HepG2 (cell line): ENCODE results near the gene BSN. TPM values are rescaled to one million over a fixed set of nuclear protein-coding genes. Genes with fewer than 3 reads are reported as not detected.
A peak's percentile ranks its signal among the peaks of the same experiment; 100 is the strongest.

Experiments used
- ATAC-seq: fragments of 200-7000 bp; cut with Tn5 transposase; 3 replicates; pipeline ENCODE4 v1.9.1; 2020; ENCODE audit warnings: mild to moderate bottlenecking, moderate library complexity
- BruUV-seq: library from RNA; stranded (reverse); fragments of 400-500 nt; replicated peaks from 2 replicates; lab custom pipeline; 2021; lab: Mats Ljungman, UMichigan
- CTCF ChIA-PET: fragments of 300-600 bp; formaldehyde crosslinking; extraction: SDS; loops from one replicate; lab custom pipeline; 2021; ENCODE audit warnings: low total read pairs, inconsistent platforms, low intra/inter-chr PET ratio; lab: Yijun Ruan, JAX
- POLR2A ChIA-PET: fragments of 350-600 bp; sonication (Branson Sonifier 250); formaldehyde crosslinking; loops from one replicate; lab custom pipeline; 2020; ENCODE audit warnings: antibody characterized with exemption, inconsistent platforms; lab: Yijun Ruan, JAX
- DNase-seq: peaks from one replicate; pipeline ENCODE4 v3.0.0-alpha.2; 2015; ENCODE audit warnings: low spot score
- FAIRE-seq: peaks from 3 replicates; lab custom pipeline; 2011; peaks lifted over from hg19 to GRCh38; lab: Jason Lieb, UNC
- H2AFZ ChIP-seq: one replicate; pipeline ENCODE4 v1.6.1; 2011; ENCODE audit warnings: low read length, inconsistent platforms
- H3K27ac ChIP-seq: fragments of 300-600 bp; 3 replicates; pipeline ENCODE4 v1.8.0; 2011; ENCODE audit warnings: mixed run types, mild to moderate bottlenecking, mixed read lengths, low read length, inconsistent platforms; ENCODE audit not compliant: insufficient read depth; ENCODE audit errors: extremely low read length
- H3K27me3 ChIP-seq, 2 experiments: fragments of 200-600 bp in 1 of 2; 2 replicates in 1 of 2; 3 replicates in 1 of 2; pipeline versions ENCODE4 v1.6.0 to v1.8.0; 2011; ENCODE audit warnings: low read length in 2 of 2, mild to moderate bottlenecking in 2 of 2, moderate library complexity in 2 of 2, inconsistent platforms in 1 of 2; ENCODE audit not compliant: insufficient read depth in 2 of 2, control insufficient read depth in 1 of 2
- H3K36me3 ChIP-seq, 2 experiments: fragments of 200-600 bp in 1 of 2; replicated peaks in 1 of 2; 2 replicates in 1 of 2; 3 replicates in 1 of 2; pipeline versions ENCODE4 v1.5.1 to v1.8.0; 2011; ENCODE audit warnings: low read length in 2 of 2, inconsistent platforms in 1 of 2; ENCODE audit not compliant: insufficient read depth in 2 of 2, control insufficient read depth in 1 of 2
- H3K4me1 ChIP-seq: 2 replicates; pipeline ENCODE4 v1.5.1; 2012; ENCODE audit warnings: low read length, inconsistent platforms; ENCODE audit not compliant: insufficient read depth
- H3K4me2 ChIP-seq: 2 replicates; pipeline ENCODE4 v1.6.0; 2011; ENCODE audit warnings: low read depth, low read length, inconsistent platforms
- H3K4me3 ChIP-seq, 3 experiments: fragments of 200-600 bp in 1 of 3; sonication (generic), shearing (Covaris generic) in 1 of 3; replicated peaks in 1 of 3; 2 replicates each; pipeline ENCODE4 v1.5.1; 2011 to 2016; ENCODE audit warnings: low read length in 3 of 3, inconsistent platforms in 2 of 3, low read depth in 2 of 3, mild to moderate bottlenecking in 2 of 3, control low read depth in 1 of 3, mixed read lengths in 1 of 3; ENCODE audit not compliant: insufficient read depth in 1 of 3
- H3K79me2 ChIP-seq: one replicate; pipeline ENCODE4 v1.6.1; 2011; ENCODE audit warnings: low read length, inconsistent platforms; ENCODE audit not compliant: insufficient read depth
- H3K9ac ChIP-seq: 2 replicates; pipeline ENCODE4 v1.6.0; 2011; ENCODE audit warnings: mild to moderate bottlenecking, low read depth, low read length, inconsistent platforms; ENCODE audit not compliant: insufficient read depth
- H3K9me3 ChIP-seq: 2 replicates; pipeline ENCODE4 v1.5.1; 2012; ENCODE audit warnings: mild to moderate bottlenecking, low read length
- H4K20me1 ChIP-seq: 2 replicates; pipeline ENCODE4 v1.6.0; 2011; ENCODE audit warnings: inconsistent platforms, mild to moderate bottlenecking, low read length, moderate library complexity; ENCODE audit not compliant: insufficient read depth
- AKAP8 ChIP-seq: sonication (generic); formaldehyde crosslinking; IDR thresholded peaks from 2 replicates; pipeline ENCODE4 v1.5.1; 2020; ENCODE audit warnings: mild to moderate bottlenecking, missing genetic modification reagents
- CBFB ChIP-seq: sonication (generic); formaldehyde crosslinking; IDR thresholded peaks from 2 replicates; pipeline ENCODE4 v1.4.0; 2020; ENCODE audit warnings: missing genetic modification reagents
- EP300 ChIP-seq, 3 experiments: sonication (generic) in 1 of 3; formaldehyde crosslinking in 1 of 3; IDR thresholded peaks; 2 replicates each; pipeline versions ENCODE4 v1.5.1 to v1.6.1; 2011 to 2020; ENCODE audit warnings: low read depth in 2 of 3, low read length in 2 of 3, borderline replicate concordance in 1 of 3, improper control_type of control experiment in 1 of 3, mild to moderate bottlenecking in 1 of 3, missing genetic modification reagents in 1 of 3, moderate library complexity in 1 of 3
- GTF3A ChIP-seq: sonication (generic); formaldehyde crosslinking; conservative IDR thresholded peaks from 2 replicates; pipeline ENCODE4 v1.4.0; 2020; ENCODE audit warnings: mild to moderate bottlenecking, missing genetic modification reagents
- HMGXB3 ChIP-seq: sonication (generic); formaldehyde crosslinking; IDR thresholded peaks from 2 replicates; pipeline ENCODE4 v1.4.0; 2020; ENCODE audit warnings: missing genetic modification reagents, borderline replicate concordance
- MXD4 ChIP-seq: IDR thresholded peaks from 2 replicates; pipeline ENCODE4 v1.6.1; 2016; ENCODE audit warnings: mild to moderate bottlenecking, missing biosample characterization, missing genetic modification reagents
- NR2F6 ChIP-seq, 2 experiments: IDR thresholded peaks; 2 replicates each; pipeline ENCODE4 v1.6.1; 2016; ENCODE audit warnings: antibody characterized with exemption in 1 of 2, mild to moderate bottlenecking in 1 of 2
- PLSCR1 ChIP-seq: sonication (generic); formaldehyde crosslinking; IDR thresholded peaks from 2 replicates; pipeline ENCODE4 v1.5.0; 2020; ENCODE audit warnings: missing genetic modification reagents, mild to moderate bottlenecking, borderline replicate concordance
- SP140L ChIP-seq: sonication (generic); formaldehyde crosslinking; IDR thresholded peaks from 2 replicates; pipeline ENCODE4 v1.4.0; 2020; ENCODE audit warnings: missing genetic modification reagents, borderline replicate concordance
- ZMYM3 ChIP-seq: sonication (generic); formaldehyde crosslinking; IDR thresholded peaks from 2 replicates; pipeline ENCODE4 v1.5.1; 2020; ENCODE audit warnings: mild to moderate bottlenecking, missing genetic modification reagents
- ZNF12 ChIP-seq: sonication (generic); formaldehyde crosslinking; IDR thresholded peaks from 2 replicates; pipeline ENCODE4 v1.5.0; 2020; ENCODE audit warnings: missing genetic modification reagents
- WGBS: methylation state at CpG from one replicate; pipeline ENCODE4 v1.1.6; 2017; ENCODE audit warnings: low lambda C conversion rate; 5-methylcytosine and 5-hydroxymethylcytosine counted together
- in situ Hi-C: cut with HindIII; loops from 2 replicates; pipeline ENCODE4 v1.10.0; 2017; ENCODE audit warnings: low pct_unique_long_range_greater_than_20kb; ENCODE audit not compliant: extremely low pct_ligation_motif_present
- intact Hi-C: fragments of 100-400 bp; cut with micrococcal nuclease; formaldehyde crosslinking; loops from one replicate; pipeline ENCODE4 v1.10.0; 2022; ENCODE audit not compliant: unreplicated experiment
- polyA plus RNA-seq, 8 experiments: library from polyadenylated mRNA; depleted of rRNA in 3 of 8; stranded (reverse) in 7 of 8; unstranded in 1 of 8; fragments of >200 nt; fragmentation: Illumina TruSeq in 4 of 8; extraction: Trizol in 4 of 8; gene quantifications; 2 replicates each; pipeline versions ENCODE4 v1.2.1 to v1.2.3, GENCODE V29; 2011 to 2016; ENCODE audit warnings: low read depth in 4 of 8, missing spikeins in 1 of 8, mixed read lengths in 1 of 8; ENCODE audit not compliant: insufficient read depth in 1 of 8
- total RNA-seq, 5 experiments: library from RNA; depleted of rRNA; stranded (reverse); fragments of >200 nt; fragmentation: Illumina TruSeq; extraction: Trizol; gene quantifications; 2 replicates each; pipeline ENCODE4 v1.2.3, GENCODE V29; 2016; ENCODE audit warnings: low read depth in 1 of 5

Gene BSN
- total and polyA plus RNA-seq, 2 of the 13 experiments (the other 11 are each of a cell fraction or from before 2014, with no cell fraction given) = 0.42 to 0.86 TPM

- Histone ChIP-seq H3K79me2 (peaks cover 3% of the 10 kb centered on the region), H2AFZ (no peak overlapping the region), H3K4me3 (no peak overlapping the region), H3K27me3 (no peaks in the 10 kb centered on the region; a peak in 1 of 5 replicates), H3K36me3 (no peaks in the 10 kb centered on the region), H3K4me2 (no peak overlapping the region), H3K4me1 (peaks cover 30% of the 10 kb centered on the region), H3K9me3 (no peaks in the 10 kb centered on the region), H3K27ac (no peak overlapping the region), H4K20me1 (no peaks in the 10 kb centered on the region), H3K9ac (no peak overlapping the region)
- ChIA-PET CTCF (no interaction called here), POLR2A (interaction anchor here (1.3 kb wide), 1 partner anchor 31 kb away, joined by 3 read pairs; no protein-coding TSS in a partner anchor)
- TF ChIP-seq ZNF12 (no peak), PLSCR1 (CRISPR knock-in tag) (no peak), AKAP8 (CRISPR knock-in tag) (no peak)
- no peak for FAIRE-seq
- no TSS peak for BruUV-seq
- no peak for DNase-seq
- 92% methylated on average over 1 of the region's 3 CpGs for WGBS
- intact Hi-C loops = no loop called here
- in situ Hi-C loops = no loop called here
- no peak for ATAC-seq
Measured at GRCh38 chr3:49556500-49557275, 2.4 kb downstream of the BSN start.

GRCh38 chr3:49563040-49563578, 8.8 kb downstream of the BSN start:
- no TSS peak for BruUV-seq
- no peak overlapping the region for H2AFZ ChIP-seq
- CTCF ChIA-PET = no interaction called here
- DNase-seq (no peak), FAIRE-seq (no peak), ATAC-seq (peak; percentile 90)
- H3K4me1 ChIP-seq = peaks cover 11% of the 10 kb centered on the region; the same call in 1 of the 2 replicates
- no peaks in the 10 kb centered on the region for H3K36me3 ChIP-seq
- no peak overlapping the region for H3K4me3 ChIP-seq
- H3K4me2 ChIP-seq = no peak overlapping the region
- no peaks in the 10 kb centered on the region for H3K79me2 ChIP-seq
- in situ Hi-C loops (loop anchor here (10.0 kb wide), 1 partner anchor 112 kb away; the partner anchor contains the start of gene APEH), intact Hi-C loops (no loop called here)
- no peak overlapping the region for H3K9ac ChIP-seq
- 59% methylated on average over 3 of the region's 4 CpGs for WGBS
- no peaks in the 10 kb centered on the region for H4K20me1 ChIP-seq
- H3K27ac ChIP-seq = no peak overlapping the region
- H3K9me3 ChIP-seq = no peaks in the 10 kb centered on the region
- POLR2A ChIA-PET = interaction anchor here (0.9 to 1.2 kb wide), 2 partner anchors 23 to 102 kb away, joined by 3 read pairs; no protein-coding TSS in a partner anchor
- no peaks in the 10 kb centered on the region for H3K27me3 ChIP-seq
- TF ChIP-seq NR2F6 (IDR thresholded peaks at IDR 0.05) (no peak), NR2F6 (CRISPR knock-in tag; IDR thresholded peaks at IDR 0.05) (no peak), ZMYM3 (CRISPR knock-in tag) (no peak), GTF3A (CRISPR knock-in tag) (no peak), HMGXB3 (no peak), CBFB (no peak), EP300 (IDR thresholded peaks at IDR 0.05; ENCODE audit: low read depth in 2 of 2, low read length in 2 of 2) (no peak), EP300 (CRISPR knock-in tag; IDR thresholded peaks at IDR 0.05; ENCODE audit: borderline replicate concordance) (no peak), SP140L (no peak), MXD4 (CRISPR knock-in tag) (no peak)
